ENCODE measurements around the gene ARHGAP9.

ARHGAP9 gene

GRCh38 chr12:57491393-57492280 is 12.0 kb upstream of the ARHGAP9 start:
- Histone ChIP-seq H3K27ac (ENCODE audit: extremely low read depth, low read depth, low read length) (no peak overlapping the region), H3K9me3 (ENCODE audit: control insufficient read depth, insufficient read depth, low read depth, low read length) (no peaks in the 10 kb centered on the region), H3K4me3 (ENCODE audit: low read depth, low read length) (no peak overlapping the region), H3K36me3 (ENCODE audit: control insufficient read depth in 2 of 2, insufficient read depth in 1 of 2, low read length in 2 of 2) (peaks cover 36 to 52% of the 10 kb centered on the region in 2 experiments), H3K4me1 (ENCODE audit: control insufficient read depth, insufficient read depth, low read length) (no peaks in the 10 kb centered on the region)
- POLR2A ChIA-PET, result interaction anchor here (0.7 to 1.1 kb wide), 2 partner anchors 33 to 128 kb away, joined by 4 read pairs; no protein-coding TSS in a partner anchor
- TF ChIP-seq KLF10 (tag by site-specific recombination; IDR thresholded peaks at IDR 0.05), result no peak
- TF ChIP-seq PRDM1 (tag by site-specific recombination; IDR thresholded peaks at IDR 0.05), result peak; percentile 62
- CTCF ChIA-PET, result interaction anchor here (0.6 to 1.4 kb wide), 4 partner anchors 22 to 93 kb away, joined by 3 to 4 read pairs (median 4); partner anchors contain the start of gene GLI1

- Histone ChIP-seq H3K4me3 (ENCODE audit: low read depth, low read length) (no peak overlapping the region), H3K27ac (ENCODE audit: extremely low read depth, low read depth, low read length) (no peak overlapping the region), H3K9me3 (ENCODE audit: control insufficient read depth, insufficient read depth, low read depth, low read length) (no peaks in the 10 kb centered on the region), H3K36me3 (ENCODE audit: control insufficient read depth in 2 of 2, insufficient read depth in 1 of 2, low read length in 2 of 2) (peaks cover 29 to 43% of the 10 kb centered on the region in 2 experiments), H3K4me1 (ENCODE audit: control insufficient read depth, insufficient read depth, low read length) (no peaks in the 10 kb centered on the region)
- CTCF ChIA-PET, result interaction anchor here (1.0 kb wide), 1 partner anchor 31 kb away, joined by 4 read pairs; no protein-coding TSS in a partner anchor
- no peak for TF ChIP-seq SCRT1 (tag by site-specific recombination; IDR thresholded peaks at IDR 0.05; ENCODE audit: borderline replicate concordance)
- TF ChIP-seq ZNF629 (tag by site-specific recombination; IDR thresholded peaks at IDR 0.05), result no peak
- TF ChIP-seq, protein P1, sequence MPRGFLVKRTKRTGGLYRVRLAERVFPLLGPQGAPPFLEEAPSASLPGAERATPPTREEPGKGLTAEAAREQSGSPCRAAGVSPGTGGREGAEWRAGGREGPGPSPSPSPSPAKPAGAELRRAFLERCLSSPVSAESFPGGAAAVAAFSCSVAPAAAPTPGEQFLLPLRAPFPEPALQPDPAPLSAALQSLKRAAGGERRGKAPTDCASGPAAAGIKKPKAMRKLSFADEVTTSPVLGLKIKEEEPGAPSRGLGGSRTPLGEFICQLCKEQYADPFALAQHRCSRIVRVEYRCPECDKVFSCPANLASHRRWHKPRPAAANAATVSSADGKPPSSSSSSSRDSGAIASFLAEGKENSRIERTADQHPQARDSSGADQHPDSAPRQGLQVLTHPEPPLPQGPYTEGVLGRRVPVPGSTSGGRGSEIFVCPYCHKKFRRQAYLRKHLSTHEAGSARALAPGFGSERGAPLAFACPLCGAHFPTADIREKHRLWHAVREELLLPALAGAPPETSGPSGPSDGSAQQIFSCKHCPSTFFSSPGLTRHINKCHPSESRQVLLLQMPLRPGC (tag by site-specific recombination; IDR thresholded peaks at IDR 0.05), result no peak
- TF ChIP-seq ZNF221 (tag by site-specific recombination; IDR thresholded peaks at IDR 0.05; ENCODE audit: borderline replicate concordance), result no peak
- TF ChIP-seq ZNF148 (tag by site-specific recombination; IDR thresholded peaks at IDR 0.05; ENCODE audit: borderline replicate concordance), result no peak
- TF ChIP-seq ZFP3 (tag by site-specific recombination; IDR thresholded peaks at IDR 0.05; ENCODE audit: low read depth), result no peak
- no peak for TF ChIP-seq ZNF48 (tag by site-specific recombination; IDR thresholded peaks at IDR 0.05)
- TF ChIP-seq, protein P2, sequence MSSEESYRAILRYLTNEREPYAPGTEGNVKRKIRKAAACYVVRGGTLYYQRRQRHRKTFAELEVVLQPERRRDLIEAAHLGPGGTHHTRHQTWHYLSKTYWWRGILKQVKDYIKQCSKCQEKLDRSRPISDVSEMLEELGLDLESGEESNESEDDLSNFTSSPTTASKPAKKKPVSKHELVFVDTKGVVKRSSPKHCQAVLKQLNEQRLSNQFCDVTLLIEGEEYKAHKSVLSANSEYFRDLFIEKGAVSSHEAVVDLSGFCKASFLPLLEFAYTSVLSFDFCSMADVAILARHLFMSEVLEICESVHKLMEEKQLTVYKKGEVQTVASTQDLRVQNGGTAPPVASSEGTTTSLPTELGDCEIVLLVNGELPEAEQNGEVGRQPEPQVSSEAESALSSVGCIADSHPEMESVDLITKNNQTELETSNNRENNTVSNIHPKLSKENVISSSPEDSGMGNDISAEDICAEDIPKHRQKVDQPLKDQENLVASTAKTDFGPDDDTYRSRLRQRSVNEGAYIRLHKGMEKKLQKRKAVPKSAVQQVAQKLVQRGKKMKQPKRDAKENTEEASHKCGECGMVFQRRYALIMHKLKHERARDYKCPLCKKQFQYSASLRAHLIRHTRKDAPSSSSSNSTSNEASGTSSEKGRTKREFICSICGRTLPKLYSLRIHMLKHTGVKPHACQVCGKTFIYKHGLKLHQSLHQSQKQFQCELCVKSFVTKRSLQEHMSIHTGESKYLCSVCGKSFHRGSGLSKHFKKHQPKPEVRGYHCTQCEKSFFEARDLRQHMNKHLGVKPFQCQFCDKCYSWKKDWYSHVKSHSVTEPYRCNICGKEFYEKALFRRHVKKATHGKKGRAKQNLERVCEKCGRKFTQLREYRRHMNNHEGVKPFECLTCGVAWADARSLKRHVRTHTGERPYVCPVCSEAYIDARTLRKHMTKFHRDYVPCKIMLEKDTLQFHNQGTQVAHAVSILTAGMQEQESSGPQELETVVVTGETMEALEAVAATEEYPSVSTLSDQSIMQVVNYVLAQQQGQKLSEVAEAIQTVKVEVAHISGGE (tag by site-specific recombination; conservative IDR thresholded peaks at IDR 0.05; ENCODE audit: low read depth), result no peak
- no peak for TF ChIP-seq WT1 (tag by site-specific recombination; IDR thresholded peaks at IDR 0.05)
- no peak for TF ChIP-seq ZNF24 (tag by site-specific recombination; IDR thresholded peaks at IDR 0.05)
- TF ChIP-seq ZNF157 (tag by site-specific recombination; IDR thresholded peaks at IDR 0.05), result no peak
- TF ChIP-seq, protein P3, sequence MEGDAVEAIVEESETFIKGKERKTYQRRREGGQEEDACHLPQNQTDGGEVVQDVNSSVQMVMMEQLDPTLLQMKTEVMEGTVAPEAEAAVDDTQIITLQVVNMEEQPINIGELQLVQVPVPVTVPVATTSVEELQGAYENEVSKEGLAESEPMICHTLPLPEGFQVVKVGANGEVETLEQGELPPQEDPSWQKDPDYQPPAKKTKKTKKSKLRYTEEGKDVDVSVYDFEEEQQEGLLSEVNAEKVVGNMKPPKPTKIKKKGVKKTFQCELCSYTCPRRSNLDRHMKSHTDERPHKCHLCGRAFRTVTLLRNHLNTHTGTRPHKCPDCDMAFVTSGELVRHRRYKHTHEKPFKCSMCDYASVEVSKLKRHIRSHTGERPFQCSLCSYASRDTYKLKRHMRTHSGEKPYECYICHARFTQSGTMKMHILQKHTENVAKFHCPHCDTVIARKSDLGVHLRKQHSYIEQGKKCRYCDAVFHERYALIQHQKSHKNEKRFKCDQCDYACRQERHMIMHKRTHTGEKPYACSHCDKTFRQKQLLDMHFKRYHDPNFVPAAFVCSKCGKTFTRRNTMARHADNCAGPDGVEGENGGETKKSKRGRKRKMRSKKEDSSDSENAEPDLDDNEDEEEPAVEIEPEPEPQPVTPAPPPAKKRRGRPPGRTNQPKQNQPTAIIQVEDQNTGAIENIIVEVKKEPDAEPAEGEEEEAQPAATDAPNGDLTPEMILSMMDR (tag by site-specific recombination; IDR thresholded peaks at IDR 0.05), result no peak
- no peak for TF ChIP-seq GLI4 (tag by site-specific recombination; IDR thresholded peaks at IDR 0.05)
- TF ChIP-seq ZNF223 (tag by site-specific recombination; IDR thresholded peaks at IDR 0.05), result no peak
- TF ChIP-seq MYNN (tag by site-specific recombination; IDR thresholded peaks at IDR 0.05; ENCODE audit: borderline replicate concordance), result no peak
- POLR2A ChIA-PET, result interaction anchor here (1.1 kb wide), 1 partner anchor 31 kb away, joined by 4 read pairs; no protein-coding TSS in a partner anchor
Measured at GRCh38 chr12:57490126-57490525, 10.5 kb upstream of the ARHGAP9 start.

All from HEK293 (cell line).